HG02884 (cell line): ENCODE results near the gene RPH3AL.

Source experiments
- ATAC-seq: cut with Tn5 transposase; IDR thresholded peaks from one replicate; pipeline ENCODE4 v1.9.1; 2021; ENCODE audit warnings: mild to moderate bottlenecking, moderate library complexity; ENCODE audit not compliant: unreplicated experiment

RPH3AL gene

DNA sequence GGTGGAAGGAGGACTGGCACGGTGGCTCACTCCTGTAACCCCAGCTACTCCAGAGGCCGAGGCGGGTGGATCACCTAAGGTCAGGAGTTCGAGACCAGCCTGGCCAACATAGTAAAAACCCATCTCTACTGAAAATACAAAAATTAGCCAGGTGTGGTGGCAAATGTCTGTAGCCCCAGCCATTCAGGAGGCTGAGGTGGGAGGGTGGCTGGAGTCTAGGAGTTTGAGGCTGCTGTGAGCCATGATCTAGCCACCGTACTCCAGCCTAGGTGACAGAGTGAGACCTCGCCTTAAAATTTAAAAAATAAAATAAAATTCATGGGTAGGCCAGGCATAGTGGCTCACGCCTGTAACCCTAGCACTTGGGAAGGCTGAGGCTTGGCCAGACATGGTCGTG is 1.2 kb upstream of the RPH3AL start:
- ATAC-seq: no peak

- no peak for ATAC-seq
Observed at GRCh38 chr17:353213-353837, 718 bp upstream of the RPH3AL start.

GRCh38 chr17:351875-352420 is 659 bp downstream of the RPH3AL start:
- ATAC-seq: no peak

GRCh38 chr17:351449-351738 is 1.2 kb downstream of the RPH3AL start:
- no peak for ATAC-seq

DNA sequence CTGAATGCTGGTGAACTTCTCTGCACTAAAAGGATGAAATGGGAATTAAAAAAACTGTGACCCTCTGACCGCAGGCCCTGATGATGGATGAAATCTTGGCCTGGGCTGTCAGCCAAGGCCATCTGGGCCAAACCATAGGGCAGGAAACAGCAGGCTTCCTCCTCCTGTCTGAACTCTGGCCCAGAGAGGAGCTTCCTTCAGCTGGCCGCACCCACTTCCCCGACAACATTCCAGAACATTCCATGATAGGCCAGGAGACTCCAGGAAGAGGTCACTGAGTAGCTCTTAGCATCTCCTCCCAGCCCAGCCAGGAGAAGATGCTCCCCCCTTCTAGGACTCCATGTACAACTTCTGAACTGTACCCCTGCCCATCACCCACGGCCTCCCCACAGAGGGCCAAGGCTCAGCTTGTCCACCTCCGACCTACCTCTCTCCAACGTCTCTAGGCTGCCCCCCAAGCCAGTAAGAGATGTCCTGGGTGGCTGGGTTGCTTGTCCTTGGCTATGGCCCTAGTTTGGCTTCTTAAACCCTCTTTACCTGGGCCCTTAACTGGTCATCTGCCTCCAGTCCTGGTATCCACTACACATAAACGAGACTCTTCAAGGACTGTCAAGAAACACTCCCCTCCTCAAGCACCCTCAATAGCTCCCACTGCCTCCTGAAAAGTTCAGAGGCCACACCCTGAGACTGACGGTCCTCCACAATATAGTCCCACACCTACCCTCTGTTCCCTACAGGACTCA is 1.7 kb downstream of the RPH3AL start:
- no peak for ATAC-seq

DNA sequence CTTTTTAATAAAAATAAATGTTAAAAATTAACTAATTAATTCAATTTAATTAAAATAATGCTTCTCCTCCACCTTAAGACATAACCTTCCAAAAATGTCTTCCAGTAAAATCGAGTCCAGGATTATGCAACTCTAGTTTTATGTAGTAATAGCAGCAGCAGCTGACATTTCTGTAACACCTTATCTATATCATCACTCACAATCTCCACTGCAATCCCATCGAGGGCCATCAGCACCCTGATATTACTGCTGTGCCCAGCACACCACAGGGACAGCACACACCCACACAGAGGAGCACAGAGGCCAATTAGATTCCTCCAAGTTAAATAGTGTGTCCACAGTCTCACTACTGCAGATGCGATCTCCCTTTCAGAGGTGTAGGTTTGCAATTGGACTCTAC is 2.9 kb downstream of the RPH3AL start:
- no peak for ATAC-seq

GRCh38 chr17:348692-349425 is 3.7 kb downstream of the RPH3AL start:
- no peak for ATAC-seq

DNA sequence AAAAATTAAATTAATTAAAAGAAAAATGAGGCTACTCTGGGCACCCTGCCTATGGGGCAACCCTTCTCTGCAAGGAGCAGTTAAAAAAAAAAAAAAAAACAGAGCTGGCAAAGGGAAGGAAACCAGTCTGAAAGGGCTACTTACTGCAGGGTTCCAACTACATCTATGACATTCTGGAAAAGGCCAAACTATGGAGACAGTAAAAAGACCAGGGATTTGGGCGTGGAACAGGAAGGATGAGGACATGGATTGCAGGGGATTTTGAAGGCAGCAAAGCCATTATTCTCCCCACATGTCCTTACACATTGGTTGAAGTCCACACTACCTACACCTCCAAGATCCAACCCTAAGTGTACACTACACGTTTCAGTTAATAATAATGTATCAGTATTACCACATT is 4.6 kb downstream of the RPH3AL start:
- ATAC-seq: no peak

GRCh38 chr17:347309-347899 is 5.2 kb downstream of the RPH3AL start:
- ATAC-seq: no peak

DNA sequence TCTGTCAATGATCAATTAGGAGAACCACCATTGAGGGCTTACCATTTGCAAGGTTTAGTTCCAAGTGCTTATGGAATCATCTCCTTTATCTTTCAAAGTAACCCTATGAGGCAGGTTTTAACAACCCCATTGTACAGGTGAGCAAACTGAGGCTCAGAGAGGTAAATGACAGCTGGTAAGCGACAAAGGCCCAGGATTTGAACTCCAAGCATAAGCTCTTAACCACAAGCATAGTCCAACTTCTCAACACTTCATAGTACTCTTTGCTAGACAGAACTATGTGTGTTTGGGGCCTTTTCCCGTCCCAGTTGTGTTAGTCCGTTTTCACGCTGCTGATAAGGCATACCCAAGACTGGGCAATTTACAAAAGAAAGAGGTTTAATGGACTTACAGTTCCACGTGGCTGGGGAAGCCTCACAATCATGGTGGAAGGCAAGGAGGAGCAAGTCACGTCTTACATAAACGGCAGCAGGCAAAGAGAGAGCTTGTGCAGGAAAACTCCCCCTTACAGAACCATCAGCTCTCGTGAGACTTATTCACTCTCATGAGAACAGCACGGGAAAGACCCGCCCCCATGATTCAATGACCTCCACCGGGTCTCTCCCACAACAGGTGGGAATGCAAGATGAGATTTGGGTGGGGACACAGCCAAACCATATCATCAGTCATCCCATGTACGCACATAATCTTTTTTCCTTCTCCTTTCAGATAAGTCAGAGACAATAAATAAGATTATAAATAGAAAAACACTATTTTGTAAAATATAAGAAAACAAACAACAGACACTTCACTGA is 6.4 kb downstream of the RPH3AL start:
- ATAC-seq: no peak

- ATAC-seq: no peak
Observed at GRCh38 chr17:345261-345660, 7.3 kb downstream of the RPH3AL start.

- no peak for ATAC-seq
Observed at GRCh38 chr17:343875-344752, 8.5 kb downstream of the RPH3AL start.

DNA sequence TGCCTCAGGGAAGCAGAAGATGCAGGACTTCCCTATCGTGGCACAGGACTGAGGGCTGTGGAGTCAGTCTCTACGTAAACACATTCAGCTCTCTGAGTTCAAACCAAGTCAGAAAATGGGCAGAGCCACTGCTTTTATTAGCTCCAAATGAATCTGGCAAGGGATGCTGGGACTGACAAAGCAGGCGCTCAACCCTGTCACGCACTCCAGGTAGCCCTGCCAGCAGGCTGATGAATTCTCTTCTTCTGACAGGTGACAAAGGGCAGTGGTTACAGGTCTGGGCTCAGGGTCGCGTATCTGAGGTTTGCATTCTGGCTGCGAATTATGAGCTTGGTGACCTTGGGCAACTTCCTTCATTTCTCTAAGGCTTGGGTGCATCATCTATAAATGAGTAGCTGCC is 9.4 kb downstream of the RPH3AL start:
- ATAC-seq: no peak

GRCh38 chr17:340074-340473 is 12.5 kb downstream of the RPH3AL start:
- ATAC-seq: no peak

DNA sequence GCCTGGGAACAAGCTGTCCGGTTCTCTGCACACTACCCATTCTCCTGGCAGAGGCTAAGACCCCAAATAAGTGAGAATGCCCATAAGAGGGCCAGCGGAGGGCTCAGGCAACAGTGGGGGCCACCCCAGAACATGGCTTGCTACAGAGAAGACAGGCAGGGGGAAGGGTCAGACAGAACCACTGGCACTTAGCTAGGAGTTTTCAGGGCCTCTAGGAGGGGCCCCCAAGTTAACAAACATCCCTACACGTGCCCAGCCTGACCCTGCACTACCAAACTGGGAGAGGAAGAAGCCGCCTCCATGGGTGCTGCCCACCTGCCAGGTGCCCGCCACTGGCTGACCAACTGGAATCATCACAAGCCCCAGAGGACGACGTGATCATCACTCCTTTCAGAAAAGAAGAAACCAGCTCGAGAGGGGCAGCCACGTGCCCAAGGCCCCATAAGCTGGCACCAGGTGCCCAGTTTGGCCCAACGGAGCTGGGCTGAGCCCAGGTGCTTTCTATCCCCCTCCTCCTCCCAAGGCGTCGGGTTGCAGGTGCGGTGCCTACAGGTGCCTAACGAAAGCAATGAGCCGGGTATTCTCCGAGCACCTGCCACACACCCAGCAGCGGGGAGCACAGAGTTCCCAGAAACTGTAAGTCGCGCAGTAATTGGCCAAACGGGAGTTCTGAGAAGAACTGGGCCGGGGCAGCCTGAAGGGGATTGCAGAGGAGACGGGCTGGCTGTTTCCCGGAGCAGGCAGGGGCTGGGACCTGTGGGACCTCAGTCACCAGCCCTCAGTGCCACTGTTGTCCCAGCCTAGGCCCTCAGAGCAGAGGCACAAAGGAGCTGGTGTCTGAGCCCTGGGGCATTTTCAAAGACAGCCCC is 13.2 kb downstream of the RPH3AL start:
- no peak for ATAC-seq

DNA sequence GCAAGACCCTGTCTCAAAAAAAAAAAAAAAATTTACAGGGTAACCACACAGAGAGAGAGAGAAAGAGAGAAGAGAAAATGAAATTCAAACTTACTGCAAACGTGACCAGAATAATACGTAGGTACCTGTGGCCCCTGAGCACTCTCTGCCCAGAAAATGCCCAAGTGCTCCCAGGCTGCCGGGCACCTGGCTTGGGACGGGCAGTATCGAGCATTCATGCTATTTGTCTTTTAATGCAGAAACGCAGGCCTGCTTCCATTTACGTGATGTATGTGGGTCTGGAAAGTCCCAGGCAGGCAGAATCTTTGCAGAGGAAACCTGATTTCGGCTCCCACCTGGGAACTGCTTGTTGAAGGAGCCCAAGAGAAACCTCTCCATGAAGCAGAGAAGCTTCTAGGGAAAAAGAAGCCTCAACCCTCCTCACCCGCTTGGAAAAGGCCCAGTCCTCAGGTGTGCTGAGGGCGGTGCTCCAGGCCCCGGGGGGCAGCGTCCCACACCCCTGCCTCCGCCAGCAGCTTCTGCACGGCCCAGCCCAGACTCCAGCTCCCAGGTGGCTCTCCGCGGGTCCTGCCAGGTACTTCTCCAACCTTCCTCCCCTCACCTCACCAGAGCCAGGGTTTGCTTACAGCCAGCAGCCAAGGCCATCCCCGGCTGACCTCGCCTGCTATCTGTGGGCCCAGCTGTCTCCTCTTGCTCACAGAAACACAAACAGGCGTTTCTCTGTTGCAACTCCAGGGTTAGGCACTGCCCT is 14.0 kb downstream of the RPH3AL start:
- ATAC-seq: no peak

GRCh38 chr17:337866-338265 is 14.7 kb downstream of the RPH3AL start:
- no peak for ATAC-seq

GRCh38 chr17:337453-337852 is 15.2 kb downstream of the RPH3AL start:
- ATAC-seq: no peak
